PFSK-1 (cell line): ENCODE measurements around the gene GGT6.

Experiments
- FOXP2 ChIP-seq: optimal IDR thresholded peaks from 2 replicates; pipeline ENCODE3; 2011; ENCODE audit warnings: borderline replicate concordance, control low read depth, inconsistent platforms; ENCODE audit not compliant: insufficient read depth; ENCODE audit errors: extremely low read length, extremely low read depth
- POLR2AphosphoS5 ChIP-seq: IDR thresholded peaks from 2 replicates; pipeline ENCODE4 v1.6.1; 2012; ENCODE audit warnings: low read depth, mild to moderate bottlenecking, control low read depth, low read length, moderate library complexity
- REST ChIP-seq, 2 experiments: IDR thresholded peaks; 2 replicates each; pipeline versions ENCODE4 v1.6.1 to v1.8.0; 2011 to 2012; ENCODE audit warnings: low read depth in 2 of 2, low read length in 2 of 2, control low read depth in 1 of 2, inconsistent platforms in 1 of 2, mild to moderate bottlenecking in 1 of 2, moderate library complexity in 1 of 2; ENCODE audit not compliant: insufficient read depth in 1 of 2
- SIN3A ChIP-seq: IDR thresholded peaks from 2 replicates; pipeline ENCODE4 v1.6.1; 2012; ENCODE audit warnings: mild to moderate bottlenecking, low read length, moderate library complexity, borderline replicate concordance; ENCODE audit not compliant: insufficient read depth
- TAF1 ChIP-seq: IDR thresholded peaks from 2 replicates; pipeline ENCODE4 v1.6.1; 2012; ENCODE audit warnings: low read length, control low read depth, borderline replicate concordance; ENCODE audit not compliant: insufficient read depth

Gene GGT6

GRCh38 chr17:4551141-4551540 is 9.2 kb downstream of the GGT6 start:
- TF ChIP-seq FOXP2 (no peak), POLR2AphosphoS5 (no peak), REST (IDR thresholded peaks at IDR 0.05; ENCODE audit: insufficient read depth in 1 of 2, low read depth in 2 of 2, low read length in 2 of 2) (no peak), TAF1 (no peak), SIN3A (no peak)

GRCh38 chr17:4550534-4551039 is 9.8 kb downstream of the GGT6 start:
- TF ChIP-seq POLR2AphosphoS5 = no peak
- no peak for TF ChIP-seq TAF1

- no peak for TF ChIP-seq TAF1
- TF ChIP-seq POLR2AphosphoS5 = no peak
- TF ChIP-seq REST (IDR thresholded peaks at IDR 0.05; ENCODE audit: insufficient read depth in 1 of 2, low read depth in 2 of 2, low read length in 2 of 2) = no peak
- no peak for TF ChIP-seq FOXP2
- no peak for TF ChIP-seq SIN3A
These were observed 10.4 kb downstream of the GGT6 start for GRCh38 chr17:4549781-4550533.

GRCh38 chr17:4548721-4549531 is 11.5 kb downstream of the GGT6 start:
- TF ChIP-seq POLR2AphosphoS5 = no peak
- TF ChIP-seq FOXP2 = no peak
- no peak for TF ChIP-seq REST (IDR thresholded peaks at IDR 0.05; ENCODE audit: insufficient read depth in 1 of 2, low read depth in 2 of 2, low read length in 2 of 2)
- TF ChIP-seq TAF1 = no peak
- no peak for TF ChIP-seq SIN3A

- no peak for TF ChIP-seq SIN3A
- TF ChIP-seq TAF1 = no peak
- TF ChIP-seq REST (IDR thresholded peaks at IDR 0.05; ENCODE audit: insufficient read depth in 1 of 2, low read depth in 2 of 2, low read length in 2 of 2) = no peak
- no peak for TF ChIP-seq POLR2AphosphoS5
- no peak for TF ChIP-seq FOXP2
These were observed 12.3 kb downstream of the GGT6 start for GRCh38 chr17:4548061-4548461.
